Endothelial cell of umbilical vein (primary cell): ENCODE data around the gene GNG8. TPM values are rescaled to one million over a fixed set of nuclear protein-coding genes. Genes with fewer than 3 reads are reported as not detected.

Experiments used
- BruUV-seq: library from RNA; stranded (reverse); fragments of 400-500 nt; replicated peaks from 2 replicates; lab custom pipeline; 2021; lab: Mats Ljungman, UMichigan
- CTCF ChIA-PET: fragments of 300-600, 350-600 bp; sonication (Branson Sonifier 250); formaldehyde crosslinking; loops from one replicate; lab custom pipeline; 2021; ENCODE audit warnings: antibody characterized with exemption, inconsistent platforms; lab: Charles Lee
- POLR2A ChIA-PET: fragments of 300-600, 350-600 bp; sonication (Branson Sonifier 250); formaldehyde crosslinking; loops from one replicate; lab custom pipeline; 2021; ENCODE audit warnings: antibody characterized with exemption, inconsistent platforms; lab: Charles Lee
- DNase-seq: peaks from one replicate; pipeline ENCODE4 v3.0.0-alpha.2; 2011; ENCODE audit warnings: low read depth, low spot score
- FAIRE-seq: peaks from 2 replicates; lab custom pipeline; 2011; peaks lifted over from hg19 to GRCh38; lab: Jason Lieb, UNC
- H2AFZ ChIP-seq: 2 replicates; pipeline ENCODE4 v1.6.0; 2012; ENCODE audit warnings: low read depth, low read length, control low read depth, inconsistent platforms
- H3K27ac ChIP-seq: 2 replicates; pipeline ENCODE4 v1.5.1; 2011; ENCODE audit warnings: low read depth, mild to moderate bottlenecking, control low read depth, low read length, moderate library complexity; ENCODE audit not compliant: insufficient read depth
- H3K27me3 ChIP-seq, 2 experiments: 2 replicates each; pipeline versions ENCODE4 v1.6.0 to v1.6.1; 2011; ENCODE audit warnings: low read length in 2 of 2, mixed read lengths in 1 of 2; ENCODE audit not compliant: control insufficient read depth in 2 of 2, insufficient read depth in 2 of 2
- H3K36me3 ChIP-seq, 2 experiments: 2 replicates in 1 of 2; 3 replicates in 1 of 2; pipeline ENCODE4 v1.5.1; 2011; ENCODE audit warnings: low read length in 2 of 2, mild to moderate bottlenecking in 1 of 2, moderate library complexity in 1 of 2; ENCODE audit not compliant: control insufficient read depth in 2 of 2, insufficient read depth in 2 of 2; ENCODE audit errors: extremely low read depth in 1 of 2
- H3K4me1 ChIP-seq: 3 replicates; pipeline ENCODE4 v1.5.1; 2011; ENCODE audit warnings: mild to moderate bottlenecking, low read length; ENCODE audit not compliant: control insufficient read depth, insufficient read depth; ENCODE audit errors: extremely low read depth
- H3K4me2 ChIP-seq: 2 replicates; pipeline ENCODE4 v1.6.1; 2011; ENCODE audit warnings: low read length, control low read depth, mixed read lengths; ENCODE audit not compliant: insufficient read depth
- H3K4me3 ChIP-seq, 3 experiments: fragments of 200-600 bp in 1 of 3; sonication (generic), shearing (Covaris generic) in 1 of 3; replicated peaks in 1 of 3; 2 replicates each; pipeline ENCODE4 v1.5.1; 2011 to 2016; ENCODE audit warnings: control low read depth in 3 of 3, low read length in 3 of 3, mild to moderate bottlenecking in 2 of 3, inconsistent platforms in 1 of 3, low read depth in 1 of 3, moderate library complexity in 1 of 3; ENCODE audit not compliant: insufficient read depth in 1 of 3
- H3K79me2 ChIP-seq: 2 replicates; pipeline ENCODE4 v1.6.0; 2012; ENCODE audit warnings: low read length, inconsistent platforms; ENCODE audit not compliant: control insufficient read depth, insufficient read depth
- H3K9ac ChIP-seq: replicated peaks from 2 replicates; pipeline ENCODE3; 2011; ENCODE audit warnings: low read length, control low read depth; ENCODE audit not compliant: insufficient read depth; ENCODE audit errors: extremely low read depth
- H3K9me1 ChIP-seq: replicated peaks from 3 replicates; pipeline ENCODE4 v1.6.0; 2011; ENCODE audit warnings: mild to moderate bottlenecking, low read length; ENCODE audit not compliant: control insufficient read depth, insufficient read depth; ENCODE audit errors: extremely low read depth
- H3K9me3 ChIP-seq: replicated peaks from 2 replicates; pipeline ENCODE4 v1.5.1; 2012; ENCODE audit warnings: low read length, inconsistent platforms; ENCODE audit not compliant: control insufficient read depth, insufficient read depth
- H4K20me1 ChIP-seq: replicated peaks from 2 replicates; pipeline ENCODE3; 2011; ENCODE audit warnings: mild to moderate bottlenecking, low read length; ENCODE audit not compliant: control insufficient read depth, insufficient read depth; ENCODE audit errors: extremely low read depth
- CTCF ChIP-seq, 2 donors: IDR thresholded peaks; 1 replicate in 1 of 2; 2 replicates in 1 of 2; pipeline ENCODE4 v1.5.1; 2011; ENCODE audit warnings: low read length in 2 of 2, mild to moderate bottlenecking in 2 of 2, moderate library complexity in 2 of 2, control low read depth in 1 of 2, inconsistent platforms in 1 of 2, low read depth in 1 of 2; ENCODE audit not compliant: insufficient read depth in 1 of 2; ENCODE audit errors: extremely low read depth in 1 of 2
- EZH2 ChIP-seq: IDR thresholded peaks from 2 replicates; pipeline ENCODE4 v1.6.1; 2012; ENCODE audit warnings: borderline replicate concordance, low read depth, mild to moderate bottlenecking, moderate library complexity, low read length, inconsistent platforms; ENCODE audit not compliant: severe bottlenecking
- FOS ChIP-seq: IDR thresholded peaks from 2 replicates; pipeline ENCODE4 v1.6.1; 2011; ENCODE audit warnings: mild to moderate bottlenecking, low read length, moderate library complexity, borderline replicate concordance; ENCODE audit not compliant: insufficient read depth
- GATA2 ChIP-seq: IDR thresholded peaks from 2 replicates; pipeline ENCODE4 v1.7.0; 2011; ENCODE audit warnings: low read depth, mild to moderate bottlenecking, moderate library complexity, mixed read lengths, low read length; ENCODE audit not compliant: insufficient read length, insufficient read depth
- JUN ChIP-seq: IDR thresholded peaks from 2 replicates; pipeline ENCODE4 v1.6.1; 2011; ENCODE audit warnings: borderline replicate concordance, low read depth; ENCODE audit not compliant: insufficient read length, insufficient read depth
- MAX ChIP-seq: IDR thresholded peaks from 2 replicates; pipeline ENCODE4 v1.6.1; 2011; ENCODE audit not compliant: insufficient read depth, insufficient read length
- MYC ChIP-seq: IDR thresholded peaks from one replicate; pipeline ENCODE4 v1.6.1; 2011; ENCODE audit warnings: mild to moderate bottlenecking, low read depth, low read length
- POLR2A ChIP-seq: IDR thresholded peaks from 2 replicates; pipeline ENCODE4 v1.6.1; 2012; ENCODE audit warnings: low read depth, mild to moderate bottlenecking, control low read depth, low read length
- POLR2AphosphoS5 ChIP-seq: IDR thresholded peaks from 2 replicates; pipeline ENCODE4 v1.6.1; 2012; ENCODE audit warnings: low read depth, mild to moderate bottlenecking, control low read depth, low read length, moderate library complexity; ENCODE audit not compliant: insufficient read depth
- dilution Hi-C: fragments of 300-500 bp; cut with MboI; formaldehyde crosslinking; loops from one replicate; pipeline ENCODE4 v1.15.0; 2019; ENCODE audit warnings: low sequenced_read_pairs; ENCODE audit not compliant: extremely low pct_ligation_motif_present
- intact Hi-C: fragments of 100-400 bp; cut with micrococcal nuclease; formaldehyde crosslinking; loops from one replicate; pipeline ENCODE4 v1.10.0; 2022
- polyA plus RNA-seq, 4 experiments: library from polyadenylated mRNA; depleted of rRNA in 3 of 4; stranded (reverse) in 3 of 4; unstranded in 1 of 4; fragments of >200 nt; gene quantifications; 2 replicates each; pipeline versions ENCODE4 v1.2.1 to v1.2.3, GENCODE V29; 2011 to 2012; ENCODE audit warnings: missing spikeins in 1 of 4
- total RNA-seq: library from RNA; stranded (reverse); gene quantifications from 2 replicates; pipeline ENCODE4 v1.2.3, GENCODE V29; 2021

Gene GNG8
- total and polyA plus RNA-seq, 2 donors (not counting 3 experiments of a cell fraction or from before 2014, with no cell fraction given) = not detected

GRCh38 chr19:46605356-46605821, 30.6 kb downstream of the GNG8 start:
- dilution Hi-C loops = no loop called here
- no TSS peak for BruUV-seq
- no peak for FAIRE-seq

More at GRCh38 chr19:46605356-46605821, 30.6 kb downstream of the GNG8 start:
- Histone ChIP-seq H3K27ac (no peak overlapping the region), H2AFZ (no peak overlapping the region), H3K36me3 (peaks cover 13 to 49% of the 10 kb centered on the region in 2 experiments), H3K9ac (no peak overlapping the region), H3K27me3 (no peaks in the 10 kb centered on the region), H3K9me1 (no peaks in the 10 kb centered on the region), H3K4me3 (no peak overlapping the region), H3K4me1 (peaks cover 13% of the 10 kb centered on the region), H3K4me2 (no peak overlapping the region), H4K20me1 (no peaks in the 10 kb centered on the region), H3K9me3 (no peaks in the 10 kb centered on the region), H3K79me2 (peaks cover 53% of the 10 kb centered on the region)
- no peak for TF ChIP-seq JUN
- TF ChIP-seq POLR2A = no peak
- no peak for TF ChIP-seq EZH2
- TF ChIP-seq CTCF (IDR thresholded peaks at IDR 0.05; ENCODE audit: extremely low read depth in 1 of 2, insufficient read depth in 1 of 2, low read depth in 1 of 2, low read length in 2 of 2) = no peak
- no peak for TF ChIP-seq MAX
- no peak for TF ChIP-seq MYC
- no peak for TF ChIP-seq GATA2
- TF ChIP-seq FOS = no peak
- TF ChIP-seq POLR2AphosphoS5 = no peak
- CTCF ChIA-PET = interaction anchor here (0.7 to 4.0 kb wide), 3 partner anchors 9 to 1299 kb away, joined by 3 to 22 read pairs (median 5); partner anchors contain the start of gene DACT3
- intact Hi-C loops = no loop called here
- POLR2A ChIA-PET = no interaction called here
- no peak for DNase-seq
